A549 treated with Hydrocortisone at 1 μM for 4 hours (cell line): Measurements from ENCODE around the gene OCIAD2. TPM values are rescaled to one million over a fixed set of nuclear protein-coding genes. Genes with fewer than 3 reads are reported as not detected.

Experiments
- total RNA-seq: library from RNA; stranded (reverse); fragments of 200-300 nt; extraction: Qiagen RNA extraction; gene quantifications from 5 replicates; pipeline ENCODE4 v1.2.3, GENCODE V29; 2022

The OCIAD2 gene, protein sequence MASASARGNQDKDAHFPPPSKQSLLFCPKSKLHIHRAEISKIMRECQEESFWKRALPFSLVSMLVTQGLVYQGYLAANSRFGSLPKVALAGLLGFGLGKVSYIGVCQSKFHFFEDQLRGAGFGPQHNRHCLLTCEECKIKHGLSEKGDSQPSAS
- total RNA-seq, result 98.4 to 126 TPM (median 105 TPM) in 5 replicates

DNA sequence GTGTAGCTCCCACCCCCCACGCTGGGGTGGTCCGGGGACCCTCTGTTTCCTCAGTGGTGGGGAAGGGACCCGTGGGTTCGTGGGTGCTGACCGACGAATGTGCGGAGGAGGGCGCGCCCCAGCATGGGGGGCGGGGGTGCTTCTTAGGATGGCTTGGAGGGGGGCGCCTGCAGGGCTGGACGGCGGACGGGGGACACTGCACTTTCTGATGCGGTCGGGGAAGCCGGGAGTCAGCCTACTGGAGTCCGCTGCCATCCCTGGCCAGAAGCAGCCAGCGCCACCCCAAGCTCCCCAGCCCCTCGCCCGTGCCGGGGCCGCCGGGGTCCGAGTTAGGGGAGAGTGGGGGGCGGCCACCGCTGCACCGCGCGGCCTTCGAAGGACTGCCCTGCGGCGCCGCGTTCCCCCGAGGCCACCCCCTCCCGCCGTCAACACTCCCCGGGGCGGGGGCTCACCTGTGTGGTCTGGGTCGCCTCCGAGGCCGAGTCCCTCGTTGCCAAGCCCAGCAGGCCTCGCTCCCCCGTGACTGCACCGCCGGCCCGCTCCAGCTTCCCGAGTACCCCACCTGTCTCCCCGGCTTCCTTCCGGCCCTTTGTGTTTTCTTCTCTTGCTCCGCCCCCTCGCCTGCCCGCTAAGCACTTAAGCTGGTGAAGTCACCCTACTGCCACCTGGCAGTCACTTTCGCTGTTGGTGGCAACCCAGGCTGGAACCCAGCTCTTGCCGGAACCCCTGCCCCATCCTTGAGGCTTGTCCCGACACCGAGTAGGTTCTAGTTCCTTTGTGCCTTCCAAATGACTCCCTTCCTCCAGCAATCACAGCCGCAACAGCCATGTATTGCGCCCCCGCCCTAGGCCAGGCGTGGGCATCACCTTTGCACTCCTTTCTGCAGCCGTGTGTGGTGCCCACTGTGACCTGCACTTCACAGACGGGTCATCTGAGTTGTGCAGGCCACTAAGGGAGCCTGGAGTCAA lies at the start of gene OCIAD2:
TSS of gene OCIAD2 (minus strand) at position 569 of the 968 bp plus-strand sequence. CDS start 2,225 bp downstream, outside the sequence.

Other genes with a start within 250 kb of the OCIAD2 start
- gene FRYL, start 126.5 kb downstream of the OCIAD2 start, total RNA-seq, result 7.7 to 12.6 TPM (median 9.4 TPM) in 5 replicates
- gene OCIAD1, start 75.7 kb downstream of the OCIAD2 start, total RNA-seq, result 124 to 198 TPM (median 131 TPM) in 5 replicates
- gene CWH43, start 79.5 kb upstream of the OCIAD2 start, total RNA-seq, result not detected in 5 replicates